Stimulated activated CD4-positive, alpha-beta T cell treated with anti-CD3 and anti-CD28 coated beads, Interleukin-4, amount 100 ng/mL, for 4 hours (primary cell): ENCODE results near the gene OSBPL6.
"Not testable (repeated sequence)": the region's sequence is repeated elsewhere in the genome, so short reads cannot be mapped to it uniquely, and the experiment has no call there.

Experiments
- DNase-seq, 2 experiments: peaks; one replicate each; pipeline ENCODE4 v3.0.0-alpha.2; 2020

OSBPL6 gene

GRCh38 chr2:178307650-178308049, 113.3 kb downstream of the OSBPL6 start:
- no peak for DNase-seq

- DNase-seq: no peak
Measured at GRCh38 chr2:178309541-178309940, 115.2 kb downstream of the OSBPL6 start.

GRCh38 chr2:178315078-178315477, 120.8 kb downstream of the OSBPL6 start:
- DNase-seq: no peak

- no peak for DNase-seq
Measured at GRCh38 chr2:178315488-178315948, 121.2 kb downstream of the OSBPL6 start.

GRCh38 chr2:178317811-178318210, 123.5 kb downstream of the OSBPL6 start:
- DNase-seq: no peak

GRCh38 chr2:178320011-178320585, 125.8 kb downstream of the OSBPL6 start:
- DNase-seq: no peak

- DNase-seq: no peak
Measured at GRCh38 chr2:178322068-178322467, 127.8 kb downstream of the OSBPL6 start.

GRCh38 chr2:178323331-178323730, 129.0 kb downstream of the OSBPL6 start:
- DNase-seq: not testable (repeated sequence)

GRCh38 chr2:178324077-178324476, 129.8 kb downstream of the OSBPL6 start:
- no peak for DNase-seq

GRCh38 chr2:178325268-178325667, 131.0 kb downstream of the OSBPL6 start:
- DNase-seq: no peak

- no peak for DNase-seq
Measured at GRCh38 chr2:178327516-178327915, 133.2 kb downstream of the OSBPL6 start.

GRCh38 chr2:178328037-178328436, 133.7 kb downstream of the OSBPL6 start:
- DNase-seq: no peak

- no peak for DNase-seq
Measured at GRCh38 chr2:178330175-178331017, 136.1 kb downstream of the OSBPL6 start.

- no peak for DNase-seq
Measured at GRCh38 chr2:178331474-178332432, 137.4 kb downstream of the OSBPL6 start.

GRCh38 chr2:178333851-178334250, 139.5 kb downstream of the OSBPL6 start:
- no peak for DNase-seq

GRCh38 chr2:178335230-178335629, 140.9 kb downstream of the OSBPL6 start:
- no peak for DNase-seq

GRCh38 chr2:178344121-178344520, 149.8 kb downstream of the OSBPL6 start:
- no peak for DNase-seq

- DNase-seq: no peak
Measured at GRCh38 chr2:178345951-178346350, 151.6 kb downstream of the OSBPL6 start.

GRCh38 chr2:178350051-178350450, 155.7 kb downstream of the OSBPL6 start:
- DNase-seq: no peak

GRCh38 chr2:178357704-178358103, 163.4 kb downstream of the OSBPL6 start:
- not testable (repeated sequence) for DNase-seq

- no peak for DNase-seq
Measured at GRCh38 chr2:178359192-178359912, 165.0 kb downstream of the OSBPL6 start.

- DNase-seq: no peak
Measured at GRCh38 chr2:178361588-178361987, 167.3 kb downstream of the OSBPL6 start.
